SK-N-MC (cell line): ENCODE data around the gene FCHO1.

ENCODE experiments used
- EZH2 ChIP-seq: fragments of 200-600 bp; sonication (generic); IDR thresholded peaks from one replicate; pipeline ENCODE4 v1.6.1; 2017; ENCODE audit warnings: antibody characterized with exemption
- FOXP2 ChIP-seq: optimal IDR thresholded peaks from 2 replicates; pipeline ENCODE3; 2011; ENCODE audit warnings: mild to moderate bottlenecking, moderate library complexity; ENCODE audit not compliant: insufficient read depth; ENCODE audit errors: extremely low read length, control extremely low read depth
- POLR2AphosphoS5 ChIP-seq: IDR thresholded peaks from 2 replicates; pipeline ENCODE4 v1.6.1; 2012; ENCODE audit warnings: mild to moderate bottlenecking, low read depth, low read length, borderline replicate concordance

- no peak for TF ChIP-seq FOXP2
- TF ChIP-seq EZH2 = no peak
- no peak for TF ChIP-seq POLR2AphosphoS5
Observed at GRCh38 chr19:17716309-17716929, 34.9 kb upstream of the FCHO1 start.
